Measurements from ENCODE around the gene SLC35C1. TPM values are rescaled to one million over a fixed set of nuclear protein-coding genes. Genes with fewer than 3 reads are reported as not detected.

The SLC35C1 gene
- polyA plus RNA-seq = 12.9 TPM
- long read RNA-seq, donor 1, full-length matches to known transcripts = 2 of 2 reads
- long read RNA-seq, donor 1, partial matches to known transcripts = 0 of 2 reads
- long read RNA-seq, donor 1, other reads (novel, unspliced or antisense) = 0 of 2 reads
- long read RNA-seq, donor 2, full-length matches to known transcripts = 6 of 6 reads
- long read RNA-seq, donor 2, partial matches to known transcripts = 0 of 6 reads
- long read RNA-seq, donor 2, other reads (novel, unspliced or antisense) = 0 of 6 reads
- long read RNA-seq, donor 3 = 0 reads
- long read RNA-seq, donor 4 = 0 reads
- long read RNA-seq, donor 5, full-length matches to known transcripts = 1 of 1 reads
- long read RNA-seq, donor 5, partial matches to known transcripts = 0 of 1 reads
- long read RNA-seq, donor 5, other reads (novel, unspliced or antisense) = 0 of 1 reads
- long read RNA-seq, donor 6, full-length matches to known transcripts = 4 of 11 reads
- long read RNA-seq, donor 6, partial matches to known transcripts = 7 of 11 reads
- long read RNA-seq, donor 6, other reads (novel, unspliced or antisense) = 0 of 11 reads
- long read RNA-seq, donor 7, full-length matches to known transcripts = 2 of 2 reads
- long read RNA-seq, donor 7, partial matches to known transcripts = 0 of 2 reads
- long read RNA-seq, donor 7, other reads (novel, unspliced or antisense) = 0 of 2 reads
- long read RNA-seq, donor 8, full-length matches to known transcripts = 3 of 3 reads
- long read RNA-seq, donor 8, partial matches to known transcripts = 0 of 3 reads
- long read RNA-seq, donor 8, other reads (novel, unspliced or antisense) = 0 of 3 reads
- long read RNA-seq, donor 9, full-length matches to known transcripts = 6 of 6 reads
- long read RNA-seq, donor 9, partial matches to known transcripts = 0 of 6 reads
- long read RNA-seq, donor 9, other reads (novel, unspliced or antisense) = 0 of 6 reads
- long read RNA-seq, donor 10, full-length matches to known transcripts = 8 of 8 reads
- long read RNA-seq, donor 10, partial matches to known transcripts = 0 of 8 reads
- long read RNA-seq, donor 10, other reads (novel, unspliced or antisense) = 0 of 8 reads
- long read RNA-seq, donor 11, full-length matches to known transcripts = 6 of 6 reads
- long read RNA-seq, donor 11, partial matches to known transcripts = 0 of 6 reads
- long read RNA-seq, donor 11, other reads (novel, unspliced or antisense) = 0 of 6 reads

DNA sequence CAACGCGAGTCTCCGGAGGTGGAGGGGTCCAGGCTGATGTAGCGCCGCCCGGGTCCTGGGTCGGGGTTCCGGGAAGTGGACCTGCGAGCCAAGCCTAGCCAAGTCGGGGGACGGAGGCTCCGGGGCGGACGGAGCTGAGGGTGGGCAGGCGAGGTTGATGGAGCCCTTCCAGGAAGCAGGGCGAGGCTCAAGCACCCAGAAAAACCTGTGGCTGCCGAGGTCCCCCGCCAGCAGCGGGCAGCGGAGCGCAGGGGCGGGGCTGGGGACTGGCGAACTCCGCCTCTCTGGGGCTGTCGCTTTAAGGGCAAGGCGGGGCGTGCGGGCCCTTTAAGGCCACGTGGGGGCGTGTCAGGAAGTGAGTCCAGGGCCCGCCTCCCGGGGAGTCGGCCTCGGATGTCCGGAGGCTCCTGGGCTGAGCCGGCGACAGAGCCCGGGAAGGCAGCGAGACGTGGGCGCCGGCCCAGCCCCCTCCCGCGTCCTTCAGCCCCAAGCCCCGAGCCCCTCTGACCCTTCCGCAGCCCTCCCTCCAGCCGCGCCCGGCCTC is at the start of gene SLC35C1:
TSS of gene SLC35C1 (plus strand) at position 389 of the 544 bp plus-strand sequence. CDS start 653 bp downstream, outside the sequence.
- no peaks in the 10 kb centered on the region for H3K9me3 ChIP-seq (ENCODE audit: control insufficient read depth, low read depth, low read length)

DNA sequence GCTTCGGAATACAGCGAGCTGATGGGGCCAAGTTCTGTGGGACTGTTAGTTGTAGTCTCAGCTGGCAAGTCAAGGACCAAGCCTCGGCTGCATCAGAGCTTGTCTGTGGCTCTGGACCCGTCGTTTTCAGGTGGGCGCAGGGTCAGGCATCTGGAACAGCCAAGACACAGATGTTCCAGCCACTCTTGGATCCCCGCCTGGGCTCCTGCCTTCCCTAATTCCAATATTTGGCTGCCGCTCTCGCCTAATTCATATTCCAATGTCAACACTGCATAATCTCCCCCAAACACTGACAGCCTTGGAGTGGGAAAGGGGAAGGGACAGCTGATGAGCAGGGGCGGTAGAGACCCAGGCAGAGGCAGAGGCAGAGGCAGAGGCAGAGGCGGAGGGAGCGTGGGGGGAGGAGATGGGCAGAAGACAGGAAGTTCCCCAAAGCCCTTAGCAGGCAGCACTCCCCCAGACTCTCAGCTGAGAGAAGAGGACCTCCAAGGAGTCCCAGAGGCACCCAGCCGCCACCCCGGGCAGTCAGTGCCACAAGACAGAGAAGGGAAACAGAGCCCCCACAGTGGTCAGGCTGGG is 49.6 kb upstream of the SLC35C1 start:
- Histone ChIP-seq H3K4me1 (ENCODE audit: control insufficient read depth, insufficient read depth, low read length) (no peaks in the 10 kb centered on the region), H3K27ac (ENCODE audit: low read length) (no peak overlapping the region), H3K9me3 (ENCODE audit: control insufficient read depth, low read depth, low read length) (no peaks in the 10 kb centered on the region), H3K27me3 (ENCODE audit: control insufficient read depth, insufficient read depth, low read length) (peaks cover 18% of the 10 kb centered on the region), H3K36me3 (ENCODE audit: control insufficient read depth, insufficient read depth, low read length) (no peaks in the 10 kb centered on the region), H3K4me3 (ENCODE audit: low read length) (no peak overlapping the region)
- no peak for DNase-seq
- WGBS (ENCODE audit: insufficient coverage, low lambda C conversion rate) = no CpG with 5 or more reads among the region's 14 CpGs

More for the DNA sequence above, at the start of gene SLC35C1:
- no CpG with 5 or more reads among the region's 49 CpGs for WGBS (ENCODE audit: insufficient coverage, low lambda C conversion rate)
- H3K4me3 ChIP-seq (ENCODE audit: low read length) = peak within 1 kb of the TSS; percentile 96
- peak; percentile 95 to 96 for DNase-seq
- peaks cover 7% of the 10 kb centered on the region for H3K36me3 ChIP-seq (ENCODE audit: control insufficient read depth, insufficient read depth, low read length)
- peaks cover 21% of the 10 kb centered on the region for H3K4me1 ChIP-seq (ENCODE audit: control insufficient read depth, insufficient read depth, low read length)
- peak within 1 kb of the TSS; percentile 93 for H3K27ac ChIP-seq (ENCODE audit: low read length)
- H3K27me3 ChIP-seq (ENCODE audit: control insufficient read depth, insufficient read depth, low read length) = no peaks in the 10 kb centered on the region

DNA sequence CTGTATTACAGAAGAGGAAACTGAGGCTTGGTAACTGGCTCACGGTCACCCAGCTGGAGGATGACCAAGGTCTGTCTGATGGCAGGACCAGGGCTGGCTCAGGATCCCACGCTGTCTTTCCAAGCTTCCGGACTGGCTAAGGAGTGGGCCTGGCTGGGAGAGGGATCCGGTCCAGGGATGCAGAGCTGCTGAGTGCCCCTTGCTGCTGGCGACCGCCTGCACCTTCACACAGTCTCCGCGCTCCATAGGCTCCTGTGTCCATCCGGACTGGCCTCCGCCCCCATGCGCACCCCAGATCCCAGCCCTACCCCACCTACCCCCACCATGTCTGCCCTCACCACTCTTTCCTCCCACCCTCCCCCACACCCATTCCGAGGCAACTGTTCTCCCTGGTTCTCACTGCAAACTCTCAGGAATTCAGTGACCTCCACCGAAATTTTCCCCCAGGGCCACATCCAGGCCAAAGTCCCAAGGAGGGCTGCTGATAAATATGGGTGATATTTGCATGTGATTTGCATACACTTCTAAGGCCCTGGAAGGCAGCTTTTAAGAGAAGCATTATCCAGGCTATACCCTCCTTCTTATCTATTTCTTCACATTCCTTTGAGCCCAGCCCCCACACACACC is 48.5 kb upstream of the SLC35C1 start:
- no peaks in the 10 kb centered on the region for H3K36me3 ChIP-seq (ENCODE audit: control insufficient read depth, insufficient read depth, low read length)
- no CpG with 5 or more reads among the region's 13 CpGs for WGBS (ENCODE audit: insufficient coverage, low lambda C conversion rate)
- H3K4me1 ChIP-seq (ENCODE audit: control insufficient read depth, insufficient read depth, low read length) = no peaks in the 10 kb centered on the region
- H3K27me3 ChIP-seq (ENCODE audit: control insufficient read depth, insufficient read depth, low read length) = peaks cover 8% of the 10 kb centered on the region
- no peak overlapping the region for H3K4me3 ChIP-seq (ENCODE audit: low read length)
- H3K9me3 ChIP-seq (ENCODE audit: control insufficient read depth, low read depth, low read length) = no peaks in the 10 kb centered on the region
- no peak overlapping the region for H3K27ac ChIP-seq (ENCODE audit: low read length)
- no peak for DNase-seq

DNA sequence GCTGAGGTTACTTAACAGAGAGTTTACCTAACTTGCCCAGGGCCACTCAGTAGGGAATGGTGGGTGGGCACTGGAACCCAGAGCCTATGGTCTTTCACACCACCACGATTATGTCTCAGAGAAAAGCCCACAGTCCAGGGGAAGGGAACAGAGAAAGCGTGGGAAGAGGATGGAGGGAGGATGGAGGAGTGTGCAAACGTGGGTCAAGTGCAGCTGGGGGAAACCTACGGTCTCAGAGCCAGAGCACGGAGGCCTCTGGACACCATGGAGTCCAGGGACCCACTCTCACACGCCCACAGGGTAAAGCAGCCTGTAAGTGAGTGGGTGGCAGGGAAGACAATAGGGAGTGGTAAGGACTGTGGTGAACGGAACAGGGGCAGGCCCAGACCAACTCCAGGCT is 47.3 kb upstream of the SLC35C1 start:
- no peak for DNase-seq
- no peak overlapping the region for H3K27ac ChIP-seq (ENCODE audit: low read length)
- H3K36me3 ChIP-seq (ENCODE audit: control insufficient read depth, insufficient read depth, low read length) = no peaks in the 10 kb centered on the region
- H3K9me3 ChIP-seq (ENCODE audit: control insufficient read depth, low read depth, low read length) = no peaks in the 10 kb centered on the region
- no peaks in the 10 kb centered on the region for H3K27me3 ChIP-seq (ENCODE audit: control insufficient read depth, insufficient read depth, low read length)
- H3K4me3 ChIP-seq (ENCODE audit: low read length) = no peak overlapping the region
- no peaks in the 10 kb centered on the region for H3K4me1 ChIP-seq (ENCODE audit: control insufficient read depth, insufficient read depth, low read length)
- WGBS (ENCODE audit: insufficient coverage, low lambda C conversion rate) = no CpG with 5 or more reads among the region's 7 CpGs

DNA sequence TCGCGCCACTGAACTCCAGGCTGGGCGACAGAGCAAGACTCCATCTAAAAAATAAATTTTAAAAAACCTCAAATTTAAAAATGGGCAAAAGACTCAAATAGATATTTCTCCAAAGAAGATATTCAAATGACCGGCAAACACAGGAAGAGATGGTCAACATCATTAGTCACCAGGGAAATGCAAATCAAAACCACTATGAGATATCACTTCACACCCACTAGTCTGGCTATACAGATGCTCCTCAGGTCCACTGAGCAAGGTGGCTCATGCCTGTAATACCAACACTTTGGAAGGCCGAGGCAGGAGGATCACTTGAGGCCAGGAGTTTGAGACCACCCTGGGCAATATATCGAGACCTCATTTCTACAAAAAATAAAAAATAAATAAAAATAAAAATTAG is 43.3 kb upstream of the SLC35C1 start:
- no peak overlapping the region for H3K27ac ChIP-seq (ENCODE audit: low read length)

DNA sequence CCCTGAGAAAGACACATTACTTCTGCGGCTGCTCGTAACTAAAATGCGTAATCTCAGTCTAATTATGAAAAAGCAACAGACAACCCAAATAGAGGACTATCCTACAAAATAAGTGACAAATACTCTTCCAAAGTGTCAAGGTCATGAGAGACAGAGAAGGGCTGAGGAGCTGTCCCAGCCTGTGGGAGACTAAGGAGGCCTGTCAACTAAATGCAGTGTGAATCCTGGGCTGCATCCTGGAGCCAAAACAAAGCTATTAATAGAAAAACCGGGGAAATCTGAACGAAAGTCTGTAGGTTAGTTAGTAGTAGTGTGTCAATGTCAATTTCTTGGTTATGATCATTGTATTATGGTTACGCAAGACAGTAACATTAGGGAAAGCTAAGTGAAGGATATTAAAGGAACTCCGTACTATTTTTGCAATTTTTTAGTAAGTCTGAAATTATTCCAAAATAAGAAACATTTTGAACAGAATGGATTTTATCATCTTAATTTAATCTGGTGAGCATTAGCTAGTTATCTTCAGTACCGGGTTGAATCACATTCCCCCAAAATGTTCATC is 39.8 kb upstream of the SLC35C1 start:
- WGBS (ENCODE audit: insufficient coverage, low lambda C conversion rate) = 88% methylated on average over 2 of the region's 8 CpGs
- no peak for DNase-seq

More for the DNA sequence above, 43.3 kb upstream of the SLC35C1 start:
- Histone ChIP-seq H3K9me3 (ENCODE audit: control insufficient read depth, low read depth, low read length) (no peaks in the 10 kb centered on the region), H3K27me3 (ENCODE audit: control insufficient read depth, insufficient read depth, low read length) (peaks cover 6% of the 10 kb centered on the region), H3K36me3 (ENCODE audit: control insufficient read depth, insufficient read depth, low read length) (no peaks in the 10 kb centered on the region), H3K4me3 (ENCODE audit: low read length) (no peak overlapping the region), H3K4me1 (ENCODE audit: control insufficient read depth, insufficient read depth, low read length) (no peaks in the 10 kb centered on the region)
- WGBS (ENCODE audit: insufficient coverage, low lambda C conversion rate) = 83% methylated on average over 1 of the region's 6 CpGs
- no peak for DNase-seq

DNA sequence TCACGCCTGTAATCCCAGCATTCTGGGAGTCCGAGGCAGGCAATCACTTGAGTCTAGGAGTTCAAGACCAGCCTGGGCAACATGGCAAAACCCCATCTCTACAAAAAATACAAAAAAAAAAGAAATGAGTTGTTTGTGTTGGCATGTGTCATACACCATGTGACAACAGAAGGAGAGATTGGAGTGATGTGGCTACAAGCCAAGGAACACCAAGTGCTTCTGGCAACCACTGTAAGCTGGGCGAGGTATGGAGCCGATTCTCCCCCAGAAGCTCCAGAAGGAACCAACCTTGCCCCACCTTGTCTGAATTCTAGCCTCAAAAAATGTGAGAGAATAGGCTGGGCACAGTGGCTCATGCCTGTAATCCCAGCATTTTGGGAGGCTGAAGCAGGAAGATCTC is 39.1 kb upstream of the SLC35C1 start:
- DNase-seq = no peak
- no peak overlapping the region for H3K4me3 ChIP-seq (ENCODE audit: low read length)
- peaks cover 19% of the 10 kb centered on the region for H3K27me3 ChIP-seq (ENCODE audit: control insufficient read depth, insufficient read depth, low read length)
- H3K9me3 ChIP-seq (ENCODE audit: control insufficient read depth, low read depth, low read length) = no peaks in the 10 kb centered on the region
- WGBS (ENCODE audit: insufficient coverage, low lambda C conversion rate) = no CpG with 5 or more reads among the region's 4 CpGs
- H3K4me1 ChIP-seq (ENCODE audit: control insufficient read depth, insufficient read depth, low read length) = no peaks in the 10 kb centered on the region
- no peak overlapping the region for H3K27ac ChIP-seq (ENCODE audit: low read length)
- no peaks in the 10 kb centered on the region for H3K36me3 ChIP-seq (ENCODE audit: control insufficient read depth, insufficient read depth, low read length)

More for the DNA sequence above, 39.8 kb upstream of the SLC35C1 start:
- Histone ChIP-seq H3K4me3 (ENCODE audit: low read length) (no peak overlapping the region), H3K27me3 (ENCODE audit: control insufficient read depth, insufficient read depth, low read length) (peaks cover 18% of the 10 kb centered on the region), H3K9me3 (ENCODE audit: control insufficient read depth, low read depth, low read length) (no peaks in the 10 kb centered on the region), H3K36me3 (ENCODE audit: control insufficient read depth, insufficient read depth, low read length) (no peaks in the 10 kb centered on the region), H3K27ac (ENCODE audit: low read length) (no peak overlapping the region), H3K4me1 (ENCODE audit: control insufficient read depth, insufficient read depth, low read length) (no peaks in the 10 kb centered on the region)

DNA sequence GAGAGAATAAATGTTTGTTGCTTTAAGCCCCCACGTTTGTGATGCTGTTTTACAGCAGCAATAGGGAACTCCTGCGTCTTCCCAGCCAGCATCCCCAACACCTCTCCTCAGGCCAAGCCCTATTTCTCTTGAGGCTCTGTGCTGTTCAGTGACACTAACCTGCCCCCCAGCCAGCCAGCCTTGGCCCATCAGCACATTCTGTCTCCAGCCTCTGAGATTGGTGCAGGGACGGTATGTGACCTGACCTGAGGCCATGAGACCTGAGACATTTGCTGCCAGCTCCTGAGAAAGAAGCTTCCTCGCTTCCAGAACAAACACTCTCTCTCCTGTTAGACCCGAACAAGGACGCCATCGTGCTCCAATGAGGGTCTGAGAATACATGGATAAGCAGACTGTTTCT is 38.5 kb upstream of the SLC35C1 start:
- Histone ChIP-seq H3K9me3 (ENCODE audit: control insufficient read depth, low read depth, low read length) (no peaks in the 10 kb centered on the region), H3K36me3 (ENCODE audit: control insufficient read depth, insufficient read depth, low read length) (no peaks in the 10 kb centered on the region), H3K27me3 (ENCODE audit: control insufficient read depth, insufficient read depth, low read length) (peaks cover 19% of the 10 kb centered on the region), H3K4me1 (ENCODE audit: control insufficient read depth, insufficient read depth, low read length) (no peaks in the 10 kb centered on the region), H3K27ac (ENCODE audit: low read length) (no peak overlapping the region), H3K4me3 (ENCODE audit: low read length) (no peak overlapping the region)
- no peak for DNase-seq
- no CpG with 5 or more reads among the region's 7 CpGs for WGBS (ENCODE audit: insufficient coverage, low lambda C conversion rate)

DNA sequence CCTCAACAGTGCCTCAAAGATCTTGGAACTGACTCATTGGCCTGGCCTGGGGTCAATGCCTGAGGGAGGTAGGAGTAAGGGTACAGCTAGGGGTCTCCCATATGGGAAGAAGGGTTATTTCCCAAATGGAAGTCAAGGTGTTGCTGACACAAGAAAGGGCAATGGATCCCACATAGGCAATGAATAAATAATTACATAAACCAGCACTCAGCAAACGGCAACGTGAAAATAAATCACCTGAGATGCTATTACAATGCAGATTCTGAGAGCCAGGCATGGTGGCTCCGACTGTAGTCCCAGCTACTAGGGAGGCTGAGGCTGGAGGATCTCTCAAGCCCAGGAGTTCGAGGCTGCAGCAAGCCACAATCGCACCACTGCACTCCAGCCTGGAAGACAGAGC is 36.5 kb upstream of the SLC35C1 start:
- 100% methylated on average over 1 of the region's 5 CpGs for WGBS (ENCODE audit: insufficient coverage, low lambda C conversion rate)
- Histone ChIP-seq H3K9me3 (ENCODE audit: control insufficient read depth, low read depth, low read length) (no peaks in the 10 kb centered on the region), H3K36me3 (ENCODE audit: control insufficient read depth, insufficient read depth, low read length) (no peaks in the 10 kb centered on the region), H3K4me1 (ENCODE audit: control insufficient read depth, insufficient read depth, low read length) (no peaks in the 10 kb centered on the region), H3K27me3 (ENCODE audit: control insufficient read depth, insufficient read depth, low read length) (peaks cover 19% of the 10 kb centered on the region), H3K4me3 (ENCODE audit: low read length) (no peak overlapping the region), H3K27ac (ENCODE audit: low read length) (no peak overlapping the region)
- no peak for DNase-seq

All from large intestine (tissue), 12 donors.